GM13977 (cell line): ENCODE results near the gene DARS2.
"Not testable (repeated sequence)": the region's sequence is repeated elsewhere in the genome, so short reads cannot be mapped to it uniquely, and the experiment has no call there.

Source experiments
- DNase-seq: peaks from one replicate; pipeline ENCODE4 v3.0.0; 2012; ENCODE audit warnings: low spot score
- in situ Hi-C: fragments of 300-500 bp; cut with MboI; formaldehyde crosslinking; loops from one replicate; pipeline ENCODE4 v1.12.0; 2022; ENCODE audit warnings: low sequenced_read_pairs, low pct_unique_long_range_greater_than_20kb, mixed read lengths, inconsistent platforms; ENCODE audit not compliant: unreplicated experiment
- TF ChIP-seq, protein P1 (sequence below): IDR thresholded peaks from 2 replicates; pipeline ENCODE4 v1.5.1; 2012; ENCODE audit warnings: mild to moderate bottlenecking, control low read depth; ENCODE audit not compliant: insufficient read depth; ENCODE audit errors: extremely low read depth, missing control alignments

The DARS2 gene

DNA sequence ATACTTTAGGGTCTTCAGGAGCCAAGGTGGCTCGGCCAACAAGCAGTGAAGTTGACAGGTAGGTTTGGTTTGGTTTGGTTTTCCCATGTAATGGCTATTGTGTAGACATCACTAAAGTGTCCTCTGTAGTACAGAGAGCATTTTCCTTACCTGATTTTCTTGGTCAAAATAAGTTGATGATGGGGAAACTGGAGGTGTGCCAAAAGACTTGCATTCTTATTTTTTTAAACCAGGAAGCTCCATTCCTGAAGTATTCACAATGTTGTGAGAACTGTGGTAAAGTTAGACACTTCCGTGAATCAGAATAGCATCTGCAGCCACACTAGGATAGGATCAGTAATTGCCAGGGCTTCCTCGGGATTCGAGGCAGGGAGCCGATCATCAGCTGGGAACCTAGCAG, 46.6 kb downstream of the DARS2 start:
- in situ Hi-C loops: no loop called here
- no peak for DNase-seq
- TF ChIP-seq, protein P1, sequence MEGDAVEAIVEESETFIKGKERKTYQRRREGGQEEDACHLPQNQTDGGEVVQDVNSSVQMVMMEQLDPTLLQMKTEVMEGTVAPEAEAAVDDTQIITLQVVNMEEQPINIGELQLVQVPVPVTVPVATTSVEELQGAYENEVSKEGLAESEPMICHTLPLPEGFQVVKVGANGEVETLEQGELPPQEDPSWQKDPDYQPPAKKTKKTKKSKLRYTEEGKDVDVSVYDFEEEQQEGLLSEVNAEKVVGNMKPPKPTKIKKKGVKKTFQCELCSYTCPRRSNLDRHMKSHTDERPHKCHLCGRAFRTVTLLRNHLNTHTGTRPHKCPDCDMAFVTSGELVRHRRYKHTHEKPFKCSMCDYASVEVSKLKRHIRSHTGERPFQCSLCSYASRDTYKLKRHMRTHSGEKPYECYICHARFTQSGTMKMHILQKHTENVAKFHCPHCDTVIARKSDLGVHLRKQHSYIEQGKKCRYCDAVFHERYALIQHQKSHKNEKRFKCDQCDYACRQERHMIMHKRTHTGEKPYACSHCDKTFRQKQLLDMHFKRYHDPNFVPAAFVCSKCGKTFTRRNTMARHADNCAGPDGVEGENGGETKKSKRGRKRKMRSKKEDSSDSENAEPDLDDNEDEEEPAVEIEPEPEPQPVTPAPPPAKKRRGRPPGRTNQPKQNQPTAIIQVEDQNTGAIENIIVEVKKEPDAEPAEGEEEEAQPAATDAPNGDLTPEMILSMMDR: no peak

DNA sequence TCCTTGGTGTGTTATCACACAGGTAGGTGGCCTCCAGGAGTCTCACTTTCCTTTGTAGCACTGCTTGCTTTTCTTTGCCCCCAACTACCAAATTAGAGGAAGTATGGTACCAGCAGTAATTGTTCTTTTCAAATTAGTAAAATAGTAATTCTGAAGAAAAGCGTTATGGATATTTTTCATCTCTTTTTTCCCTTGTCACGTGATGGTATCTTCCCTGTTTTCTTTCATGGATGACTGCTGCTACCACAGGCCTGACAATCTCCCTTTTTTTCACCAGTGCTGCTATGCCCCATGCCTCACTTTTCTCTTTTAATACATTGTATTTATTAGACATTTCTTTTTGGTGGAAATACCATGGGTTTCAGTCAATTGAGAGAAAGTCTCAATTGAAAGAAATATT, 47.0 kb downstream of the DARS2 start:
- in situ Hi-C loops: no loop called here
- no peak for DNase-seq
- TF ChIP-seq, protein P1: no peak

DNA sequence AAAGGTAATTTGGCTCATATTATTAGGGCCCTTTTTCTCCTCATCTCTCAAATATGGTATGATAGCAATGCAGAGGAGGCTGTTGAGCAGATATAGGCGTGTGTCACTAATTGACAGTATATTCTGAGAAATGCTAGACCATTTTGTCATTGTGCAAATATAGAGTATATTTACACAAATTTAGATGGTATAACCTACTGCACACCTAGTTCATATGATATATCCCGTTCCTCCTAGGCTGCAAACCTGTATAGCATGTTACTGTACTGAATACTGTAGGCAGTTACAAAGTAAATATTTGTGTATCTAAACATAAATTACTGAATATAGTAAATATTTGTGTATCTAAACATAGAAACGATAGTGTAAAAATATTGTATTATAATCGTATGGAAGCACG, 52.3 kb downstream of the DARS2 start:
- no peak for DNase-seq
- TF ChIP-seq, protein P1: no peak
- in situ Hi-C loops: no loop called here

DNA sequence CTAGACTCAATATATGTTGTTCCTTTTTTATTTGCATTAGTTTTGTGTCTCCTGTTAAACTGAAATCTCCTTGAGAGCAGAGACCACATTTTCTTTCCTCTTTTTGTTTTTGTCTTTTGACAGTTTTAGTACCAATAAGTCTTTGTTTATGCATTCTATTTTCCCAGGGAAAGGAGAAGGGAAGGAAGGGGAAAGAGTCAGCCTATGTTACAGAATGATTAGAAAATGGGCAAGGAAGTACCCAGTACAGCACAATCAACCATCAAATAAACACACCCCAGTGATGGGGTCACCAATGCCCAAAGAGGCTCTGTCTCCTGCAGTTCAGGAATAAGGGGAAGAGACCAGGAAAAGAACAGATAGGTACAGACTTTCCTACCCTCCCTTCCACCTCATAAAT, 53.8 kb downstream of the DARS2 start:
- in situ Hi-C loops: no loop called here
- TF ChIP-seq, protein P1: no peak
- no peak for DNase-seq

DNA sequence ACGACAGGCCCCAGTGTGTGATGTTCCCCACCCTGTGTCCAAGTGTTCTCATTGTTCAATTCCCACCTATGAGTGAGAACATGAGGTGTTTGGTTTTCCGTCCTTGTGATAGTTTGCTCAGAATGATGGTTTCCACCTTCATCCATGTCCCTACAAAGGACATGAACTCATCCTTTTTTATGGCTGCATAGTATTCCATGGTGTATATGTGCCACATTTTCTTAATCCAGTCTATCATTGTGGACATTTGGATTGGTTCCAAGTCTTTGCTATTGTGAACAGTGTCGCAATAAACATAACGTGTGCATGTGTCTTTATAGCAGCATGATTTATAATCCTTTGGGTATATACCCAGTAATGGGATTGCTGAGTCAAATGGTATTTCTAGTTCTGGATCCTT, 56.6 kb downstream of the DARS2 start:
- in situ Hi-C loops, DNase-seq: not testable (repeated sequence)

DNA sequence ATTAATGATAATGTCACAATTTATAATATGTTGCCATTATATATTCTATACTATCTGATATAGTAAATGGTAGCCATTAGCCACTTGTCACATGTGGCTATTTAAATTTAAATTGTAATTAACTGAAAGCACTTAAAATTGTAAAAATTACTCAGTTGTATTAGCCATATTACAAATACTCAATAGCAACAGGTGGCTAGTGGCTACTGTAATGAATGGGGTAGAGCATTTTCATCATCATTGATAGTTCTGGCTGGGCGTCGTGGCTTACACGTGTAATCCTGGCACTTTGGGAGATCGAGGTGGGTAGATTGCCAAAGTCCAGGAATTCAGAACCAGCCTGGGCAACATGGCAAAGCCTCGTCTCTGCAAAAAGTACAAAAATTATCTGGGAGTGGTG, 60.2 kb downstream of the DARS2 start:
- TF ChIP-seq, protein P1: no peak
- DNase-seq: no peak

DNA sequence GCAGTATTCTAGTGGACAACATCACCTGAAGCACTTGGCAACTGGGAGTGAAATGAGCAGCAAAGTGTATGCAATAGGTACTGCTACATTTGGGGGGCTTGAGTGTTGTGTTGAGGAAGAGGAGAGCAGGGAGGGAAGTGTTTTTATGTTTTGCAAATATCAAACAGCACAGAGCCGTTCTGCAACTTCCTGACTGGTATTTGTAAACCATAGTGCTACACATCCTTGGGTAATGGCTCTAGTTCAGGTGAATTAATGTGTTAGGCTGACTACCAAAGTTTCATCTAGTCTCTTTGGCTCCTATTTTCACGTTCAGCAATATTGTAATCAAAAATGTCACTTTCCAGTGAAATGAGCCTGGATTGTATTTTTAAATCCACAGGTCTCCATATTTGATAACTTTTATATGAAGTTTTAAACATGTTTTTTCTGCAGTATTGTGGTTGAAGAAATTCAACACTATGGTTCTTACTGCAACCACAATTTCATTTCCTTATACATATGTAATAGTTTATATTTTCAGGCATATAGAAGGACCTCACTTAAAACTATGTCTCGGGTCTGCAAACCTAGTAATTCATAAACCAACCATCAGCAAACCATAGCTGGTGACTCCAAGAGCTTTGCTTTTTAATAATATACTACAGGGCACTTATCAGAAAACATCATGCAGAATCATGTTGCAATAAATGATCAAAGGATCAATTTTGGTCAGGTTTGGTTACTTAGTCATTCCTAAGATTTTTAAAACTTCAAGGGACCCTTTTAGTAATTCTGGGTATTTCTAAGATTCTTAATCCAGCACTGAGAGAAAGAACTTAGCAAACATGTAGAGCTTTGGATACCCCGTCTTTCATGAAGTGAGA, 62.5 kb downstream of the DARS2 start:
- TF ChIP-seq, protein P1: no peak
- DNase-seq: no peak

More for the DNA sequence above, 60.2 kb downstream of the DARS2 start:
- in situ Hi-C loops: no loop called here

More for the DNA sequence above, 62.5 kb downstream of the DARS2 start:
- in situ Hi-C loops: no loop called here
